HG02763 (cell line): Measurements from ENCODE around the gene FHIT.

Experiments
- ATAC-seq: cut with Tn5 transposase; IDR thresholded peaks from one replicate; pipeline ENCODE4 v1.9.1; 2021; ENCODE audit warnings: mild to moderate bottlenecking, moderate library complexity; ENCODE audit not compliant: unreplicated experiment

FHIT gene

DNA sequence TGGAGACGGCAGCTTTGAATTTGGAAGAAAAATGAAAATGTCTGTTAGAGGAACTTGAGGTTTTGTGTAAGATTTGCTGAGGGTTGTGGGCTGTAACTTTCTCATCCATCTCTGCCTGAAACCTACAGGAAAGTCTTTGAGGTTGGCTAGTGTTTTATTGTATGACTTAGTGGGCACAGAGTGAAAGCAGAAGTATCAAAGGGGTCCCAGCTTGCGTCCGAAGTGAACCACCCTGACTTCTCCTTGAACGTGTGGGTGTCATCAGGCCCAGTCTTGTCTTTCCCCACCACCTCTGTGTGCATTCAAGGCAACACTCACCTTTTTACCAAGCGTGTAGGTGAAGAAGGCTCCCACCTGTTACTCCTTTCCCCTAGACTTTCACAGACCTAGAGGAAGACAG is 1519.3 kb downstream of the FHIT start:
- ATAC-seq: no peak

GRCh38 chr3:59730591-59730990 is 1520.7 kb downstream of the FHIT start:
- no peak for ATAC-seq

GRCh38 chr3:59728587-59728908 is 1522.7 kb downstream of the FHIT start:
- no peak for ATAC-seq

- ATAC-seq: no peak
Observed at GRCh38 chr3:59727902-59728586, 1523.2 kb downstream of the FHIT start.

- no peak for ATAC-seq
Observed at GRCh38 chr3:59726279-59726678, 1525.0 kb downstream of the FHIT start.

GRCh38 chr3:59717679-59718205 is 1533.5 kb downstream of the FHIT start:
- ATAC-seq: no peak

DNA sequence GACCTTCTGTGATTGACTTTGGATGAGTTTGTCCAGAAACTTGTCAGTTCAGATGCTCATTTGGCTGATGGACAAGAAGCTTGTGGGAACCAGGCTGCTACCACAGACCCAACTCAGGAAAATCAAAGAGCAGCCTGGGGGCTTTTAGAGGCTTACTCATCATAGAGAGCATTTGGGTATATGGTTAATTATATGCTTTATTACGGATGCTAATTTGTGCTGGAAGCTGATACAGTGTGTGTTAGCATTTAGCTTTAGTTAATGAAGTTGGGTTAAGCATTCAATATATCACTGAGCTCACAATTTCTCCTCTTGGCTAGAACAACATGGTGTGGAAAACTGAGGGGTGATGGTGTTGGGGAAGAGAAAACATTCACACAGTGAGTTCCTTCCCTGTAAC is 1537.2 kb downstream of the FHIT start:
- no peak for ATAC-seq

- ATAC-seq: no peak
Observed at GRCh38 chr3:59710554-59710953, 1540.7 kb downstream of the FHIT start.

- ATAC-seq: no peak
Observed at GRCh38 chr3:59709702-59710553, 1541.3 kb downstream of the FHIT start.

DNA sequence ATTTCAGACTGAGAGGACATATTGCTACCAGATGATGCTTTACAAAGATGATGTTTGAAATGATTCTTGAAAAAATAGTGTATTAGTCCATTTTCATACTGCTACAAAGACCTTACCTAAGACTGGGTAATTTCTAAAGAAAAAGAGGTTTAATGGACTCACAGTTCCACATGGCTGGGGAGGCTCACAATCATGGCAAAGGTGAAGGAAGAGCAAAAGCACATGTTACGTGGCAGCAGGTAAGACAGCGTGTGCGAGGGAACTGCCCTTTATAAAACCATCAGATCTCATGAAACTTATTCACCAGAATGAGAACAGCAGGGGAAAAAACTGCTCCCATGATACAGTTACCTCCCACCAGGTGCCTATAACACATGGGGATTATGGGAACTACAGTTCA is 1543.0 kb downstream of the FHIT start:
- no peak for ATAC-seq

GRCh38 chr3:59704292-59704691 is 1547.0 kb downstream of the FHIT start:
- no peak for ATAC-seq

- ATAC-seq: no peak
Observed at GRCh38 chr3:59699648-59700320, 1551.5 kb downstream of the FHIT start.
